NT2/D1 (cell line): Measurements from ENCODE around the gene TAOK3.

Experiments used
- SUZ12 ChIP-seq: IDR thresholded peaks from 2 replicates; pipeline ENCODE4 v1.6.1; 2011; ENCODE audit not compliant: insufficient read length, insufficient read depth; ENCODE audit errors: extremely low read depth
- YY1 ChIP-seq: IDR thresholded peaks from 2 replicates; pipeline ENCODE4 v1.6.1; 2011; ENCODE audit not compliant: insufficient read length, insufficient read depth
- ZNF274 ChIP-seq: IDR thresholded peaks from 2 replicates; pipeline ENCODE4 v1.6.1; 2011; ENCODE audit warnings: mild to moderate bottlenecking, low read depth, low read length

- TF ChIP-seq ZNF274 (no peak), SUZ12 (no peak), YY1 (no peak)
Measured at GRCh38 chr12:118297284-118297683, 75.4 kb downstream of the TAOK3 start.
